ENCODE results near the gene NDST1. TPM values are rescaled to one million over a fixed set of nuclear protein-coding genes. Genes with fewer than 3 reads are reported as not detected.
A peak's percentile ranks its signal among the peaks of the same experiment; 100 is the strongest.

NDST1 gene
- total RNA-seq = 10 to 100 TPM in 1 of 5 experiments, 1 to 10 TPM in 4; 1.0 to 17.5 (median 1.6) TPM
- 1 to 10 TPM in 1 of 2 donors, under 1 TPM in 1; 0.69 to 1.1 TPM for polyA plus RNA-seq
- 3.8 reads per million, percentile 19 among the genes with 10 or more reads in this experiment for total RNA-seq

GRCh38 chr5:150507474-150508276 is at the start of gene NDST1:
Gene NDST1, plus strand, starts transcription at chr5:150508131. Its CDS starts 13,124 bp downstream, at chr5:150521255.
- Histone ChIP-seq H3K4me1 (ENCODE audit: control insufficient read depth in 2 of 2, insufficient read depth in 2 of 2, low read length in 2 of 2) (no peaks in the 10 kb centered on the region), H3K27me3 (ENCODE audit: control insufficient read depth in 2 of 2, insufficient read depth in 2 of 2, low read length in 2 of 2) (no peaks in the 10 kb centered on the region), H3K4me3 (ENCODE audit: low read length) (no peak within 1 kb of the TSS), H3K27ac (ENCODE audit: low read depth, low read length) (no peak within 1 kb of the TSS), H3K9me3 (ENCODE audit: control insufficient read depth in 2 of 3, low read length in 3 of 3) (no peaks in the 10 kb centered on the region), H3K36me3 (ENCODE audit: control insufficient read depth in 2 of 3, insufficient read depth in 3 of 3, low read length in 3 of 3) (no peaks in the 10 kb centered on the region)
- intact Hi-C loops (cut with micrococcal nuclease) = no loop called here
- Mint-ChIP-seq H3K4me1 (no peaks in the 10 kb centered on the region), H3K4me3 (no peak within 1 kb of the TSS), H3K36me3 (no peaks in the 10 kb centered on the region), H3K9me3 (no peaks in the 10 kb centered on the region), H3K27ac (no peak within 1 kb of the TSS), H3K27me3 (no peaks in the 10 kb centered on the region)
- peak; percentile 30 for ATAC-seq
- ChIA-PET POLR2A (no interaction called here), CTCF (no interaction called here)
- no peak for DNase-seq

GRCh38 chr5:150458802-150459557 is 49.0 kb upstream of the NDST1 start:
- H3K4me1 Mint-ChIP-seq = peaks cover 17 to 50% (median 42%) of the 10 kb centered on the region in 7 donors

GRCh38 chr5:150460781-150461180 is 47.1 kb upstream of the NDST1 start:
- no peaks in the 10 kb centered on the region for H3K27me3 Mint-ChIP-seq
- intact Hi-C loops (cut with micrococcal nuclease) = loop anchor here in 1 of 2 donors (2.0 kb wide), 1 partner anchor 26 kb away; no protein-coding TSS in a partner anchor
- Histone ChIP-seq H3K9me3 (ENCODE audit: control insufficient read depth in 2 of 3, low read length in 3 of 3) (no peaks in the 10 kb centered on the region), H3K27ac (ENCODE audit: low read depth, low read length) (no peak overlapping the region), H3K4me3 (ENCODE audit: low read length) (no peak overlapping the region), H3K4me1 (ENCODE audit: control insufficient read depth in 2 of 2, insufficient read depth in 2 of 2, low read length in 2 of 2) (peaks cover 0 to 30% of the 10 kb centered on the region in 2 donors), H3K27me3 (ENCODE audit: control insufficient read depth in 2 of 2, insufficient read depth in 2 of 2, low read length in 2 of 2) (no peaks in the 10 kb centered on the region), H3K36me3 (ENCODE audit: control insufficient read depth in 2 of 3, insufficient read depth in 3 of 3, low read length in 3 of 3) (no peaks in the 10 kb centered on the region)
- ATAC-seq (no peak), DNase-seq (no peak)
- ChIA-PET CTCF (interaction anchor here (0.8 to 1.5 kb wide), 3 partner anchors 9 to 319 kb away, joined by 3 read pairs; no protein-coding TSS in a partner anchor), POLR2A (no interaction called here)
- H3K9me3 Mint-ChIP-seq = peaks cover 0 to 2% (median 0%) of the 10 kb centered on the region in 11 donors
- H3K27ac Mint-ChIP-seq = peak overlapping the region in 8 of 9 donors; percentile 58 to 80 (median 66)
- peaks cover 17 to 50% (median 42%) of the 10 kb centered on the region in 7 donors for H3K4me1 Mint-ChIP-seq
- no peaks in the 10 kb centered on the region for H3K36me3 Mint-ChIP-seq
- H3K4me3 Mint-ChIP-seq = peak overlapping the region in 4 of 10 donors; percentile 3 to 65 (median 46)

More at GRCh38 chr5:150458802-150459557, 49.0 kb upstream of the NDST1 start:
- H3K4me3 ChIP-seq (ENCODE audit: low read length) = no peak overlapping the region
- DNase-seq = peak; percentile 72 to 92 (median 85)
- ChIA-PET CTCF (interaction anchor here (0.6 to 1.7 kb wide), 6 partner anchors 9 to 388 kb away, joined by 3 to 16 read pairs (median 8); partner anchors contain the start of genes IRGM, RBM22 and RPS14), POLR2A (interaction anchor here (0.7 to 1.6 kb wide), 2 partner anchors 9 to 245 kb away, joined by 4 to 14 read pairs; partner anchors contain the start of gene RPS14)
- Mint-ChIP-seq H3K9me3 (peaks cover 0 to 2% (median 0%) of the 10 kb centered on the region in 11 donors), H3K4me3 (peak overlapping the region in 9 of 10 donors; percentile 4 to 70 (median 60)), H3K27me3 (no peaks in the 10 kb centered on the region), H3K36me3 (no peaks in the 10 kb centered on the region), H3K27ac (peak overlapping the region; percentile 40 to 91 (median 77))
- intact Hi-C loops (cut with micrococcal nuclease) = loop anchor here (1.0 to 10.0 kb wide), 17 partner anchors 9 to 1316 kb away; partner anchors contain the start of genes RBM22 (in 2 of the 2) and G3BP1 (in 1 of the 2)
- peak overlapping the region; percentile 23 for H3K27ac ChIP-seq (ENCODE audit: low read depth, low read length)
- ATAC-seq = peak; percentile 99
- H3K27me3 ChIP-seq (ENCODE audit: control insufficient read depth in 2 of 2, insufficient read depth in 2 of 2, low read length in 2 of 2) = no peaks in the 10 kb centered on the region
- peaks cover 0 to 30% of the 10 kb centered on the region in 2 donors for H3K4me1 ChIP-seq (ENCODE audit: control insufficient read depth in 2 of 2, insufficient read depth in 2 of 2, low read length in 2 of 2)
- H3K36me3 ChIP-seq (ENCODE audit: control insufficient read depth in 2 of 3, insufficient read depth in 3 of 3, low read length in 3 of 3) = no peaks in the 10 kb centered on the region
- H3K9me3 ChIP-seq (ENCODE audit: control insufficient read depth in 2 of 3, low read length in 3 of 3) = no peaks in the 10 kb centered on the region

- peak in 2 of 9 donors; percentile 28 to 41 for DNase-seq
- CTCF ChIA-PET = interaction anchor here (0.8 to 1.5 kb wide), 3 partner anchors 10 to 318 kb away, joined by 3 read pairs; no protein-coding TSS in a partner anchor
Measured at GRCh38 chr5:150461231-150461630, 46.7 kb upstream of the NDST1 start.

GRCh38 chr5:150464554-150465012 is 43.3 kb upstream of the NDST1 start:
- intact Hi-C loops (cut with micrococcal nuclease) = no loop called here
- Mint-ChIP-seq H3K27me3 (no peaks in the 10 kb centered on the region), H3K4me1 (peaks cover 0 to 23% (median 16%) of the 10 kb centered on the region in 7 donors), H3K4me3 (no peak overlapping the region), H3K27ac (no peak overlapping the region), H3K9me3 (peaks cover 0 to 2% (median 0%) of the 10 kb centered on the region in 11 donors), H3K36me3 (no peaks in the 10 kb centered on the region)
- DNase-seq (no peak), ATAC-seq (no peak)
- CTCF ChIA-PET = interaction anchor here (0.7 kb wide), 1 partner anchor 622 kb away, joined by 9 read pairs; no protein-coding TSS in a partner anchor
- POLR2A ChIA-PET = interaction anchor here (0.7 kb wide), 1 partner anchor 801 kb away, joined by 3 read pairs; no protein-coding TSS in a partner anchor
- no peak overlapping the region for H3K27ac ChIP-seq (ENCODE audit: low read depth, low read length)
- no peaks in the 10 kb centered on the region for H3K9me3 ChIP-seq (ENCODE audit: control insufficient read depth in 2 of 3, low read length in 3 of 3)
- no peaks in the 10 kb centered on the region for H3K36me3 ChIP-seq (ENCODE audit: control insufficient read depth in 2 of 3, insufficient read depth in 3 of 3, low read length in 3 of 3)
- H3K27me3 ChIP-seq (ENCODE audit: control insufficient read depth in 2 of 2, insufficient read depth in 2 of 2, low read length in 2 of 2) = no peaks in the 10 kb centered on the region
- H3K4me1 ChIP-seq (ENCODE audit: control insufficient read depth in 2 of 2, insufficient read depth in 2 of 2, low read length in 2 of 2) = peaks cover 0 to 12% of the 10 kb centered on the region in 2 donors
- H3K4me3 ChIP-seq (ENCODE audit: low read length) = no peak overlapping the region

More at GRCh38 chr5:150461231-150461630, 46.7 kb upstream of the NDST1 start:
- Mint-ChIP-seq H3K27ac (peak overlapping the region in 8 of 9 donors; percentile 58 to 80 (median 66)), H3K36me3 (no peaks in the 10 kb centered on the region), H3K4me3 (peak overlapping the region in 3 of 10 donors; percentile 7 to 29 (median 14)), H3K27me3 (no peaks in the 10 kb centered on the region), H3K9me3 (peaks cover 0 to 2% (median 0%) of the 10 kb centered on the region in 11 donors), H3K4me1 (peaks cover 17 to 50% (median 42%) of the 10 kb centered on the region in 7 donors)
- Histone ChIP-seq H3K27ac (ENCODE audit: low read depth, low read length) (no peak overlapping the region), H3K9me3 (ENCODE audit: control insufficient read depth in 2 of 3, low read length in 3 of 3) (no peaks in the 10 kb centered on the region), H3K4me3 (ENCODE audit: low read length) (no peak overlapping the region), H3K4me1 (ENCODE audit: control insufficient read depth in 2 of 2, insufficient read depth in 2 of 2, low read length in 2 of 2) (peaks cover 0 to 30% of the 10 kb centered on the region in 2 donors), H3K36me3 (ENCODE audit: control insufficient read depth in 2 of 3, insufficient read depth in 3 of 3, low read length in 3 of 3) (no peaks in the 10 kb centered on the region), H3K27me3 (ENCODE audit: control insufficient read depth in 2 of 2, insufficient read depth in 2 of 2, low read length in 2 of 2) (no peaks in the 10 kb centered on the region)
- POLR2A ChIA-PET = interaction anchor here (0.6 to 1.8 kb wide), 2 partner anchors 11 to 669 kb away, joined by 3 to 6 read pairs; partner anchors contain the start of gene RPS14
- intact Hi-C loops (cut with micrococcal nuclease) = loop anchor here in 1 of 2 donors (2.0 kb wide), 1 partner anchor 26 kb away; no protein-coding TSS in a partner anchor
- ATAC-seq = no peak

- Mint-ChIP-seq H3K4me1 (peaks cover 0 to 12% (median 7%) of the 10 kb centered on the region in 7 donors), H3K27me3 (no peaks in the 10 kb centered on the region), H3K27ac (no peak overlapping the region), H3K4me3 (no peak overlapping the region), H3K9me3 (peaks cover 0 to 2% (median 0%) of the 10 kb centered on the region in 11 donors), H3K36me3 (no peaks in the 10 kb centered on the region)
- Histone ChIP-seq H3K4me3 (ENCODE audit: low read length) (no peak overlapping the region), H3K27ac (ENCODE audit: low read depth, low read length) (no peak overlapping the region), H3K27me3 (ENCODE audit: control insufficient read depth in 2 of 2, insufficient read depth in 2 of 2, low read length in 2 of 2) (no peaks in the 10 kb centered on the region), H3K36me3 (ENCODE audit: control insufficient read depth in 2 of 3, insufficient read depth in 3 of 3, low read length in 3 of 3) (no peaks in the 10 kb centered on the region), H3K9me3 (ENCODE audit: control insufficient read depth in 2 of 3, low read length in 3 of 3) (no peaks in the 10 kb centered on the region), H3K4me1 (ENCODE audit: control insufficient read depth in 2 of 2, insufficient read depth in 2 of 2, low read length in 2 of 2) (peaks cover 0 to 8% of the 10 kb centered on the region in 2 donors)
- ATAC-seq (no peak), DNase-seq (no peak)
- ChIA-PET CTCF (no interaction called here), POLR2A (no interaction called here)
- intact Hi-C loops (cut with micrococcal nuclease) = no loop called here
Measured at GRCh38 chr5:150465927-150466326, 42.0 kb upstream of the NDST1 start.
